Lung (tissue), 12 donors: Measurements from ENCODE around the gene SIL1. TPM values are rescaled to one million over a fixed set of nuclear protein-coding genes. Genes with fewer than 3 reads are reported as not detected.
"Not testable (repeated sequence)": the region's sequence is repeated elsewhere in the genome, so short reads cannot be mapped to it uniquely, and the experiment has no call there.

ENCODE experiments used
- ATAC-seq: fragments of 200-7000 bp; cut with Tn5 transposase; one replicate; pipeline ENCODE4 v1.9.1; 2020; ENCODE audit warnings: moderate number of reproducible peaks; ENCODE audit not compliant: insufficient read depth, low FRiP score
- DNase-seq, 3 donors: peaks; one replicate each; pipeline ENCODE4 v3.0.0-alpha.2; 2013 to 2017
- H3K27ac ChIP-seq, 2 donors: one replicate each; pipeline ENCODE4 v1.5.1; 2013; ENCODE audit warnings: mild to moderate bottlenecking in 2 of 2, moderate library complexity in 2 of 2, control low read depth in 1 of 2, inconsistent platforms in 1 of 2, low read depth in 1 of 2, low read length in 1 of 2
- H3K27me3 ChIP-seq, 3 donors: one replicate each; pipeline ENCODE4 v1.5.1; 2013; ENCODE audit warnings: low read length in 2 of 3; ENCODE audit not compliant: control insufficient read depth in 3 of 3, insufficient read depth in 3 of 3
- H3K36me3 ChIP-seq, 4 donors: one replicate each; pipeline ENCODE4 v1.5.1; 2013; ENCODE audit warnings: low read length in 4 of 4, mild to moderate bottlenecking in 1 of 4, moderate library complexity in 1 of 4; ENCODE audit not compliant: control insufficient read depth in 4 of 4, insufficient read depth in 4 of 4
- H3K4me1 ChIP-seq, 5 donors: one replicate each; pipeline ENCODE4 v1.5.1; 2013; ENCODE audit warnings: low read length in 5 of 5, mild to moderate bottlenecking in 2 of 5, moderate library complexity in 1 of 5; ENCODE audit not compliant: control insufficient read depth in 5 of 5, insufficient read depth in 5 of 5
- H3K4me3 ChIP-seq: one replicate; pipeline ENCODE4 v1.5.1; 2013; ENCODE audit warnings: mild to moderate bottlenecking, control low read depth, moderate library complexity
- H3K9ac ChIP-seq, 2 donors: one replicate each; pipeline ENCODE4 v1.5.1; 2013; ENCODE audit warnings: low read length in 2 of 2, control low read depth in 1 of 2; ENCODE audit not compliant: insufficient read depth in 1 of 2
- H3K9me3 ChIP-seq, 4 donors: one replicate each; pipeline ENCODE4 v1.5.1; 2013; ENCODE audit warnings: low read length in 3 of 4, mild to moderate bottlenecking in 1 of 4, moderate library complexity in 1 of 4; ENCODE audit not compliant: control insufficient read depth in 4 of 4, insufficient read depth in 3 of 4
- WGBS, 2 donors: extraction: QIAGEN DNeasy Blood & Tissue Kit; methylation state at CpG; one replicate each; pipeline ENCODE4 v1.1.7; 2013; 5-methylcytosine and 5-hydroxymethylcytosine counted together
- polyA plus RNA-seq, 2 donors: library from polyadenylated mRNA; stranded (reverse); fragments of 200-250 nt; gene quantifications; one replicate each; pipeline ENCODE4 v1.2.1, GENCODE V29; 2013
- total RNA-seq, 2 donors: library from RNA; depleted of rRNA in 1 of 2; stranded (reverse); fragments of >200 nt in 1 of 2; gene quantifications; one replicate each; pipeline ENCODE4 v1.2.1, GENCODE V29; 2014 to 2021
- TF ChIP-seq, protein P1 (sequence below): IDR thresholded peaks from 2 replicates; pipeline ENCODE4 v1.5.1; 2012; ENCODE audit warnings: mild to moderate bottlenecking; ENCODE audit errors: control extremely low read depth, extremely low read depth
- donor health status: control.
- donor health status: control.
- donor health status: Bipolar disorder and iron deficiency.
- donor health status: healthy.
- donor health status: DM: yes; HTN: yes; CAD: no.

Gene SIL1
- total and polyA plus RNA-seq, 4 donors: 38.5 to 109 (median 78.4) TPM

DNA sequence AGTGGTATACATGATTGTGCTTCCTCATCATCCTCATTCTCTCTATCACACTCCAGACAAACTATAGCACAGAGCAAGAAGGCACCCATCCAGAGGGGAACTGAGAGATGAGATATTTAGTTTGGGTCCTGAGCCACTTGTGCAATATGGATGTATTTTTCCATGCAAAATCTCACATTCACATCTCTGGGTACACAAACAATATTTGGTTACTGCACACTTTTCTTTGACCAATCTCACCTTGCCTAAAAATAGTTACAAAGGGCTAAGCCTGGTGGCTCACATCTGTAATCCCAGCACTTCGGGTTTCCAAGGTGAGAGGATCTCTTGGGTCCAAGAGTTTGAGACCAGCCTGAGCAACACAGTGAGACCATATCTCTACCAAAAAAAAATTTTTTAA is 120.3 kb downstream of the SIL1 start:
- DNase-seq (no peak), ATAC-seq (no peak)
- 90 to 99% methylated on average over 1 of the region's 1 CpG for WGBS, 2 donors
- Histone ChIP-seq H3K27ac (no peak overlapping the region), H3K4me3 (no peak overlapping the region), H3K36me3 (no peaks in the 10 kb centered on the region), H3K4me1 (peaks cover 0 to 12% (median 5%) of the 10 kb centered on the region in 5 donors), H3K9ac (no peak overlapping the region), H3K9me3 (no peaks in the 10 kb centered on the region), H3K27me3 (no peaks in the 10 kb centered on the region)
- TF ChIP-seq, protein P1, sequence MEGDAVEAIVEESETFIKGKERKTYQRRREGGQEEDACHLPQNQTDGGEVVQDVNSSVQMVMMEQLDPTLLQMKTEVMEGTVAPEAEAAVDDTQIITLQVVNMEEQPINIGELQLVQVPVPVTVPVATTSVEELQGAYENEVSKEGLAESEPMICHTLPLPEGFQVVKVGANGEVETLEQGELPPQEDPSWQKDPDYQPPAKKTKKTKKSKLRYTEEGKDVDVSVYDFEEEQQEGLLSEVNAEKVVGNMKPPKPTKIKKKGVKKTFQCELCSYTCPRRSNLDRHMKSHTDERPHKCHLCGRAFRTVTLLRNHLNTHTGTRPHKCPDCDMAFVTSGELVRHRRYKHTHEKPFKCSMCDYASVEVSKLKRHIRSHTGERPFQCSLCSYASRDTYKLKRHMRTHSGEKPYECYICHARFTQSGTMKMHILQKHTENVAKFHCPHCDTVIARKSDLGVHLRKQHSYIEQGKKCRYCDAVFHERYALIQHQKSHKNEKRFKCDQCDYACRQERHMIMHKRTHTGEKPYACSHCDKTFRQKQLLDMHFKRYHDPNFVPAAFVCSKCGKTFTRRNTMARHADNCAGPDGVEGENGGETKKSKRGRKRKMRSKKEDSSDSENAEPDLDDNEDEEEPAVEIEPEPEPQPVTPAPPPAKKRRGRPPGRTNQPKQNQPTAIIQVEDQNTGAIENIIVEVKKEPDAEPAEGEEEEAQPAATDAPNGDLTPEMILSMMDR: no peak

DNA sequence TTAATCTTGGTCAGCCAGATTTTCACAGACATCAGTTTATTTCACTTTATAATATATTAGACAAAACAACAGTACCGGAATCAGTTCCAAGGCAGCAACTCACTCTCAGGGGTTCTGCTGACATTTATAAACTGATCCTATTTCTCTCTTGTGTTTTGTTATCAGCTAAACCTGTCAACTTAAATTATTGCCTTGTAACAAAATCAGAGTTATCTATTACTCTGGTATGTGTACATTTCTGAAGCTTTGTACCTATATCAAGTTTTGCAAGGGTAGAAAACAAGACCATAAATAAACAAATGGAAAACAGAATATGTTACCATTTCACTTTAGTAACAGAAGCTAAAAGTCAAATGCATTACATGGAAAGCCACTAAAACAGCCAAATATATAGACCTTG is 122.1 kb downstream of the SIL1 start:
- H3K9me3 ChIP-seq: no peaks in the 10 kb centered on the region
- no peak overlapping the region for H3K27ac ChIP-seq
- no peak overlapping the region for H3K9ac ChIP-seq
- H3K36me3 ChIP-seq: no peaks in the 10 kb centered on the region
- TF ChIP-seq, protein P1: no peak
- H3K4me3 ChIP-seq: no peak overlapping the region
- ATAC-seq (no peak), DNase-seq (no peak)
- peaks cover 0 to 12% (median 5%) of the 10 kb centered on the region in 5 donors for H3K4me1 ChIP-seq
- 86 to 97% methylated on average over 1 of the region's 1 CpG for WGBS, 2 donors
- no peaks in the 10 kb centered on the region for H3K27me3 ChIP-seq

DNA sequence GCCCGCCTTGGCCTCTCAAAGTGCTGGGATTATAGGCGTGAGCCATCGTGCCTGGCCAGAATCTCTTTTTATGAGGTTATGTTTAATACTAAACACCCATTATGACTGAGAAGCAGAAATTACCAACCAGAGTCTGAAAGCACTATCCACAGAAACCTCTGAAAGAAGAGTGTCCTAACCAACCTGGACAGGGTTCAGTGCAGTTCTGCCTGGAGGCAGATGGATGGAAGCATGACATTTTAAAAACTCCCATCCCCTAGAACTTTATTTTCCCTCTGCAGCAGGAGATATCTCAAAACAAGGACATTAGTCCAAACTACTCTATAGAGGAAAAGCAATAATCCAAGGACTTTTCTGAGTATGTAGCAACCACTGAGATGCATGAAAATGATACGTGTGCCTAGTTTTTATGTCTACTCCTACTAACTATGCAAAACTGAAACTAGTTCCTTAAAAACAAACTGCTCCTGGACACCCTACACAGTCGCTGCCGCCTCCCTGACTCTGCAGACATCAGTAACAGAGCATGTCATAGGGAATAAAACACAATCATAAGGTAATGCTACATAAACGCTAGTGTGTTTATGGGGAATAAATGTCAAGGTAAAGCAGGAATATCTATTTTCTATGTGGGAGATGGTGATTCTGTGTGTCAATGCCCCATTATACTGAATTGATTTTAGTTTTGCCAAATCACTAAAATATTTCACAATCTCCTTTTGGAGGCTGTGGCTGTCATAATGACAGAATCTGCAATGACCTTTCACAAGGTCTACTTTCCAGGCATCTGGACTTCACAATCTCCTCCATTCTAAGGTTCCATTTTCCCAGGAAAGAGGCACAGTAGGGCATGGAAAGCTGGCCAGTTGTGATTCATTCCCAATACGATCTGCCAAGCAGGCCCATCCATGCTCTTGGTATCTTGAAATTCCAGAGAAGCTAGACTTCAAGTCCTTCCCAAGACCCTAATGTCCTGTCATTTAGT is 122.8 kb downstream of the SIL1 start:
- no peaks in the 10 kb centered on the region for H3K9me3 ChIP-seq
- WGBS, 2 donors: 60 to 80% methylated on average over 8 of the region's 8 CpGs
- TF ChIP-seq, protein P1: no peak
- H3K4me3 ChIP-seq: no peak overlapping the region
- no peaks in the 10 kb centered on the region for H3K27me3 ChIP-seq
- no peak overlapping the region for H3K9ac ChIP-seq
- H3K36me3 ChIP-seq: no peaks in the 10 kb centered on the region
- peaks cover 0 to 12% (median 3%) of the 10 kb centered on the region in 5 donors for H3K4me1 ChIP-seq
- H3K27ac ChIP-seq: no peak overlapping the region
- no peak for ATAC-seq
- no peak for DNase-seq

DNA sequence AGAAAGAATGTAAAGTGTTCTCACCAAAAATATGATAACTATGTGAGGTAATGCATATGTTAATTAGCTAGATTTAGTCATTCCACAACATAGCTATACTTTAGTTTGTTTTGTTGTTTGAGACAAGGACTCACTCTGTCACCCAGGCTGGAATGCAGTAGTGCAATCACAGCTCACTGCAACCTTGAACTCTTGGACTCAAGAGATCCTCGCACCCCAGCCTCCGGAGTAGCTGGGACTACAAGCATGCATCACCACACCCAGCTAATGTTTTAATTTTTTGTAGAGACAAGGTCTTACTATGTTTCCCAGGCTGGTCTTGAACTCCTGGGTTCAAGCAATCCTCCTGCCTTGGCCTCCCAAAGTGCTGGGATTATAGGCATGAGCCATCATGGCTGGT is 124.2 kb downstream of the SIL1 start:
- H3K9me3 ChIP-seq, H3K9ac ChIP-seq, H3K27ac ChIP-seq, DNase-seq, H3K27me3 ChIP-seq, H3K4me3 ChIP-seq, ATAC-seq, H3K36me3 ChIP-seq: not testable (repeated sequence)
- H3K4me1 ChIP-seq: peaks cover 0 to 14% (median 2%) of the 10 kb centered on the region in 5 donors
- 97 to 100% methylated on average over 2 of the region's 2 CpGs for WGBS, 2 donors
